NB4 (cell line): ENCODE data around the gene MEG3.

Source experiments
- CTCF ChIP-seq: IDR thresholded peaks from one replicate; pipeline ENCODE4 v1.5.1; 2012; ENCODE audit warnings: low read depth, low read length
- POLR2A ChIP-seq: IDR thresholded peaks from 2 replicates; pipeline ENCODE4 v1.6.1; 2011; ENCODE audit warnings: mild to moderate bottlenecking; ENCODE audit not compliant: insufficient read length; ENCODE audit errors: extremely low read depth
- TF ChIP-seq, protein P1 (sequence below): IDR thresholded peaks from 2 replicates; pipeline ENCODE4 v1.6.1; 2011; ENCODE audit warnings: low read depth, low read length

- TF ChIP-seq POLR2A (no peak), CTCF (no peak)
- TF ChIP-seq, protein P1, sequence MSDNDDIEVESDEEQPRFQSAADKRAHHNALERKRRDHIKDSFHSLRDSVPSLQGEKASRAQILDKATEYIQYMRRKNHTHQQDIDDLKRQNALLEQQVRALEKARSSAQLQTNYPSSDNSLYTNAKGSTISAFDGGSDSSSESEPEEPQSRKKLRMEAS = no peak
Measured at GRCh38 chr14:100890061-100890850, 64.3 kb downstream of the MEG3 start.
